HCT116 (cell line): ENCODE results near the gene SLC6A12. TPM values are rescaled to one million over a fixed set of nuclear protein-coding genes. Genes with fewer than 3 reads are reported as not detected.

Experiments used
- ATAC-seq: fragments of 200-7000 bp; cut with Tn5 transposase; 2 replicates; pipeline ENCODE4 v1.9.1; 2020; ENCODE audit warnings: mild to moderate bottlenecking, moderate library complexity
- BruUV-seq: library from RNA; stranded (reverse); fragments of 400-500 nt; replicated peaks from 2 replicates; lab custom pipeline; 2021; lab: Mats Ljungman, UMichigan
- CTCF ChIA-PET: fragments of 300-600 bp; sonication (Branson Sonifier 250); formaldehyde crosslinking; loops from one replicate; lab custom pipeline; 2021; ENCODE audit warnings: antibody characterized with exemption; lab: Charles Lee
- POLR2A ChIA-PET: fragments of 300-600, 350-600 bp; sonication (Branson Sonifier 250); formaldehyde crosslinking; loops from one replicate; lab custom pipeline; 2021; ENCODE audit warnings: antibody characterized with exemption; lab: Charles Lee
- RAD21 ChIA-PET, 2 experiments: fragments of 300-600 bp; sonication (Branson Sonifier 250); formaldehyde crosslinking; loops; one replicate each; lab custom pipeline; 2023; ENCODE audit warnings: low total read pairs in 2 of 2; ENCODE audit not compliant: uncharacterized antibody in 2 of 2, unreplicated experiment in 2 of 2, low non-redundant PET in 1 of 2; lab: Charles Lee
- DNase-seq: peaks from one replicate; pipeline ENCODE4 v3.0.0-alpha.2; 2010; ENCODE audit warnings: low read depth, low spot score
- H2AFZ ChIP-seq: fragments of 200-600 bp; shearing (Covaris generic), sonication (generic); 2 replicates; pipeline ENCODE4 v1.6.1; 2017; ENCODE audit warnings: low read depth, mixed run types, mixed read lengths, antibody characterized with exemption, low read length; ENCODE audit not compliant: poor library complexity, severe bottlenecking
- H3K27ac ChIP-seq: 2 replicates; pipeline ENCODE4 v1.5.1; 2012; ENCODE audit warnings: low read depth, low read length
- H3K27me3 ChIP-seq: fragments of 200-600 bp; sonication (generic); 2 replicates; pipeline ENCODE4 v1.6.1; 2016; ENCODE audit warnings: mixed run types, low read length, mixed read lengths; ENCODE audit not compliant: insufficient read depth
- H3K36me3 ChIP-seq, 2 experiments: fragments of 200-500 bp in 1 of 2; fragments of 200-600 bp in 1 of 2; sonication (Bioruptor generic) in 1 of 2; sonication (generic) in 1 of 2; 2 replicates each; pipeline versions ENCODE4 v1.5.1 to v1.6.1; 2014 to 2016; ENCODE audit warnings: low read length in 2 of 2, inconsistent platforms in 1 of 2, mixed read lengths in 1 of 2, mixed run types in 1 of 2; ENCODE audit not compliant: insufficient read depth in 2 of 2, control insufficient read depth in 1 of 2
- H3K4me1 ChIP-seq, 2 experiments: fragments of 200-600 bp in 1 of 2; sonication (generic) in 1 of 2; 2 replicates each; pipeline versions ENCODE4 v1.5.1 to v1.6.1; 2012 to 2017; ENCODE audit warnings: low read length in 2 of 2, inconsistent platforms in 1 of 2, mild to moderate bottlenecking in 1 of 2, mixed read lengths in 1 of 2, mixed run types in 1 of 2, moderate library complexity in 1 of 2; ENCODE audit not compliant: insufficient read depth in 2 of 2, control insufficient read depth in 1 of 2
- H3K4me2 ChIP-seq: fragments of 200-600 bp; sonication (generic); 2 replicates; pipeline ENCODE4 v1.6.1; 2017; ENCODE audit warnings: mixed run types, low read length, mixed read lengths
- H3K4me3 ChIP-seq, 2 experiments: fragments of 200-600 bp in 1 of 2; sonication (generic) in 1 of 2; replicated peaks in 1 of 2; 2 replicates each; pipeline ENCODE4 v1.5.1; 2011 to 2016; ENCODE audit warnings: low read length in 2 of 2, control low read depth in 1 of 2, low read depth in 1 of 2, mild to moderate bottlenecking in 1 of 2, mixed read lengths in 1 of 2, mixed run types in 1 of 2
- H3K79me2 ChIP-seq: fragments of 200-600 bp; sonication (generic); 2 replicates; pipeline ENCODE4 v1.6.1; 2017; ENCODE audit warnings: mild to moderate bottlenecking, mixed run types, low read length, moderate library complexity, mixed read lengths; ENCODE audit not compliant: insufficient read depth
- H3K9ac ChIP-seq: fragments of 200-600 bp; sonication (generic); 2 replicates; pipeline ENCODE4 v1.6.1; 2016; ENCODE audit warnings: low read length, mixed read lengths
- H3K9me2 ChIP-seq: fragments of 200-600 bp; sonication (generic), shearing (Covaris generic); 2 replicates; pipeline ENCODE4 v1.6.1; 2017; ENCODE audit warnings: mixed run types, mild to moderate bottlenecking, moderate library complexity; ENCODE audit not compliant: insufficient read depth
- H3K9me3 ChIP-seq, 2 experiments: fragments of 200-500 bp in 1 of 2; fragments of 200-600 bp in 1 of 2; sonication (Bioruptor generic) in 1 of 2; sonication (generic) in 1 of 2; 2 replicates each; pipeline ENCODE4 v1.6.1; 2014 to 2017; ENCODE audit warnings: low read length in 2 of 2, mixed read lengths in 2 of 2, inconsistent platforms in 1 of 2, low read depth in 1 of 2, mild to moderate bottlenecking in 1 of 2, mixed run types in 1 of 2, moderate library complexity in 1 of 2; ENCODE audit not compliant: control insufficient read depth in 1 of 2, insufficient read depth in 1 of 2
- H4K20me1 ChIP-seq: fragments of 200-600 bp; sonication (generic), shearing (Covaris generic); 2 replicates; pipeline ENCODE4 v1.6.1; 2017; ENCODE audit warnings: mixed run types, mild to moderate bottlenecking, moderate library complexity; ENCODE audit not compliant: insufficient read depth
- CEBPB ChIP-seq: IDR thresholded peaks from 2 replicates; pipeline ENCODE4 v1.6.1; 2012; ENCODE audit warnings: low read depth
- EGR1 ChIP-seq: IDR thresholded peaks from 2 replicates; pipeline ENCODE4 v1.6.1; 2012; ENCODE audit warnings: low read depth
- ELF1 ChIP-seq: IDR thresholded peaks from 2 replicates; pipeline ENCODE4 v1.6.1; 2012; ENCODE audit warnings: low read depth, borderline replicate concordance
- EZH2 ChIP-seq: fragments of 200-600 bp; sonication (generic); IDR thresholded peaks from 2 replicates; pipeline ENCODE4 v1.6.1; 2017; ENCODE audit warnings: antibody characterized with exemption, mixed run types
- EZH2phosphoT487 ChIP-seq: fragments of 200-600 bp; IDR thresholded peaks from 2 replicates; pipeline ENCODE4 v1.6.1; 2018; ENCODE audit warnings: antibody characterized with exemption, borderline replicate concordance
- FOSL1 ChIP-seq: IDR thresholded peaks from 2 replicates; pipeline ENCODE4 v1.6.1; 2012; ENCODE audit warnings: low read depth
- JUND ChIP-seq: IDR thresholded peaks from 2 replicates; pipeline ENCODE4 v1.6.1; 2012
- RAD21 ChIP-seq: IDR thresholded peaks from 2 replicates; pipeline ENCODE4 v1.6.1; 2012; ENCODE audit warnings: low read depth, mild to moderate bottlenecking
- SIN3A ChIP-seq: IDR thresholded peaks from 2 replicates; pipeline ENCODE4 v1.6.1; 2012; ENCODE audit warnings: low read depth
- SRF ChIP-seq: IDR thresholded peaks from 2 replicates; pipeline ENCODE4 v1.6.1; 2012; ENCODE audit warnings: low read depth
- YY1 ChIP-seq: IDR thresholded peaks from 2 replicates; pipeline ENCODE4 v1.6.1; 2011; ENCODE audit warnings: low read length, low read depth, moderate library complexity, mild to moderate bottlenecking; ENCODE audit not compliant: insufficient replicate concordance; ENCODE audit errors: extremely low read depth
- ZFX ChIP-seq: fragments of 450-650 bp; IDR thresholded peaks from 2 replicates; pipeline ENCODE4 v1.6.1; 2017
- ZNF274 ChIP-seq: fragments of 200-500 bp; sonication (Bioruptor generic); IDR thresholded peaks from 2 replicates; pipeline ENCODE4 v1.6.1; 2014; ENCODE audit warnings: mild to moderate bottlenecking, low read depth, low read length, inconsistent platforms
- intact Hi-C: fragments of 100-400 bp; cut with micrococcal nuclease; formaldehyde crosslinking; loops from 2 replicates; pipeline ENCODE4 v1.10.0; 2022
- total RNA-seq: library from RNA; stranded (reverse); gene quantifications from one replicate; pipeline ENCODE4 v1.2.1, GENCODE V29; 2021; ENCODE audit not compliant: unreplicated experiment
- TF ChIP-seq, protein P1 (sequence below): IDR thresholded peaks from 2 replicates; pipeline ENCODE4 v1.6.1; 2012; ENCODE audit warnings: low read depth

The SLC6A12 gene
- total RNA-seq, 1 experiment from 2014 or later = 0.64 TPM

DNA sequence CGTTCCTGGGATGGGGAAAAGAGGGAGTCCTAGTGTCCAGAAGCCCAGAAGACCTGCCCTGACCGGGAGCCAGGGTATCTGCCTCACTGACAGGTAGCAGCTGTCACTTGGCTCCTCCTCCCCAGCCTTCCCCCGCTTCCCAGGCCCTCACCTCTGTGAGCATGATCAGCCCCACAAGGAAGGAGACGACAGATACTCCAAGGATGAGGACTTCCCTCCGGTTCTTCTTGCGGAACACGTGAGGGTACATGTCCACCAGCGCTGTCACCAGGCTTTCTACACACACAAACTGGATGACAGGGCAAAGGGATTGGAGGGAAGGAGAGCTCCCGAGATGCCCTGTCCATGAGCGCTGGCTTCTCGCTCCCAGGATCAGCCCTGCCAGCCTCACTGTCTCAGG is 9.9 kb upstream of the SLC6A12 start (continued):
- TF ChIP-seq ELF1 (no peak), JUND (no peak)

DNA sequence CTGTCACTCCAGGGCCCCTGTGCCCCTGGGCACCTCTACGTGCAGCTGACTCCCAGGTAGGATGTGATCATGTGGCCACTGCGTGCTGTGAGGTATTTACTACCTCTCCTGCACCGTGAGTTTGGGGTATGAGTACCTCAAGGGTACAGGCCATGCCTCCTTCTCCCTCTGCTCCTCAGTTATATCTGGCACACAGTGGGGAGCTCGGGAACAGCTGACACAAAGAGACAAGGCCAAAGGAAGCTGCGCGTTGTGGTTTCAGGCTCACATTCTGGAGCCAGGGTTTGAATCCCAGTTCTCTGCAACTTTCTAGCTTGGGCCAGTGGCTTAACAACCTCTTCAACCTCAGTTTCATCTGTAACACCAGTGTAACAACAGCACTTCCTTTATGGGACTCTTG is 7.8 kb upstream of the SLC6A12 start:
- H3K9ac ChIP-seq = no peak overlapping the region
- H3K4me3 ChIP-seq = no peak overlapping the region
- intact Hi-C loops = no loop called here
- H3K27me3 ChIP-seq = no peaks in the 10 kb centered on the region
- ChIA-PET RAD21 (no interaction called here), POLR2A (no interaction called here), CTCF (no interaction called here)
- H2AFZ ChIP-seq = no peak overlapping the region
- no peaks in the 10 kb centered on the region for H4K20me1 ChIP-seq
- no peak for TF ChIP-seq EZH2
- TF ChIP-seq CEBPB = no peak
- TF ChIP-seq ZFX = no peak
- no peaks in the 10 kb centered on the region for H3K36me3 ChIP-seq
- no peak overlapping the region for H3K27ac ChIP-seq
- no peak overlapping the region for H3K4me2 ChIP-seq
- H3K79me2 ChIP-seq = no peaks in the 10 kb centered on the region
- no peak for DNase-seq
- H3K9me3 ChIP-seq = no peaks in the 10 kb centered on the region
- BruUV-seq = no TSS peak
- H3K4me1 ChIP-seq = peaks cover 0 to 6% of the 10 kb centered on the region in 2 experiments; a peak in 1 of 4 replicates
- H3K9me2 ChIP-seq = no peaks in the 10 kb centered on the region
- ATAC-seq = no peak

DNA sequence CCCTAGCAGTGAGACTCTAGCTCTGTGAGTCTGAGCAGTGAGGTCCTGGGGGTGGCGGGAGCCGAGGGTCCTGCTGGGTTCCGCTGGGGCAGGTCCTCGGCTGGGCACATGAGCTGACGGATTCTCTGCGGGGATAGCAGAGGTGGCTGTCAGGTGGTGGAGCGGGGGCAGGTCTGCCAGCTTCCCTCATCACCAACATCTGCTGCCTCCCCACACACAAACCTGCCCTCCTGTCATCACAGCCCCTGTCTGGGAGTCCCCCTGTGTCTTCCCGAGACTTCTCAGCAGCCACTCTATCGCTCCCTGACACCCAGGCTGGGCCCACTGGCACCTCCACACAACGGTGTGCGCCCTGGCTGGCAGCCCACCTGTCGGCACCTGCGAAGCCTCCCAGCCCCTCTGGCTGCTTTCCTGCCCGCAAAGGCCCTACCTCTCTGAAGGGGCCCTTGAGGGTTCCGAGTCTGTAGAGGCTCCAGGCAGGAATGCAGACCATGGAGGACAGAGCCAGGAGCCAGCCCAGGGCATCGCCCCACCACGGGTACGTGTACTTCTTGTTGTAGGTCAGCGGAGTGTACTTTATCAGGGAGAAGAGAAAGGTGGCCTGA is 7.1 kb upstream of the SLC6A12 start:
- Histone ChIP-seq H3K4me3 (no peak overlapping the region), H3K9me2 (no peaks in the 10 kb centered on the region), H3K79me2 (no peaks in the 10 kb centered on the region), H3K9ac (no peak overlapping the region), H3K27ac (no peak overlapping the region), H3K4me2 (no peak overlapping the region), H3K36me3 (no peaks in the 10 kb centered on the region), H3K4me1 (peaks cover 0 to 6% of the 10 kb centered on the region in 2 experiments; a peak in 1 of 4 replicates), H2AFZ (no peak overlapping the region), H3K9me3 (no peaks in the 10 kb centered on the region), H4K20me1 (no peaks in the 10 kb centered on the region), H3K27me3 (no peaks in the 10 kb centered on the region)
- ChIA-PET CTCF (no interaction called here), RAD21 (no interaction called here), POLR2A (no interaction called here)
- DNase-seq (no peak), ATAC-seq (no peak)
- BruUV-seq = no TSS peak
- intact Hi-C loops = no loop called here
- TF ChIP-seq, protein P1, sequence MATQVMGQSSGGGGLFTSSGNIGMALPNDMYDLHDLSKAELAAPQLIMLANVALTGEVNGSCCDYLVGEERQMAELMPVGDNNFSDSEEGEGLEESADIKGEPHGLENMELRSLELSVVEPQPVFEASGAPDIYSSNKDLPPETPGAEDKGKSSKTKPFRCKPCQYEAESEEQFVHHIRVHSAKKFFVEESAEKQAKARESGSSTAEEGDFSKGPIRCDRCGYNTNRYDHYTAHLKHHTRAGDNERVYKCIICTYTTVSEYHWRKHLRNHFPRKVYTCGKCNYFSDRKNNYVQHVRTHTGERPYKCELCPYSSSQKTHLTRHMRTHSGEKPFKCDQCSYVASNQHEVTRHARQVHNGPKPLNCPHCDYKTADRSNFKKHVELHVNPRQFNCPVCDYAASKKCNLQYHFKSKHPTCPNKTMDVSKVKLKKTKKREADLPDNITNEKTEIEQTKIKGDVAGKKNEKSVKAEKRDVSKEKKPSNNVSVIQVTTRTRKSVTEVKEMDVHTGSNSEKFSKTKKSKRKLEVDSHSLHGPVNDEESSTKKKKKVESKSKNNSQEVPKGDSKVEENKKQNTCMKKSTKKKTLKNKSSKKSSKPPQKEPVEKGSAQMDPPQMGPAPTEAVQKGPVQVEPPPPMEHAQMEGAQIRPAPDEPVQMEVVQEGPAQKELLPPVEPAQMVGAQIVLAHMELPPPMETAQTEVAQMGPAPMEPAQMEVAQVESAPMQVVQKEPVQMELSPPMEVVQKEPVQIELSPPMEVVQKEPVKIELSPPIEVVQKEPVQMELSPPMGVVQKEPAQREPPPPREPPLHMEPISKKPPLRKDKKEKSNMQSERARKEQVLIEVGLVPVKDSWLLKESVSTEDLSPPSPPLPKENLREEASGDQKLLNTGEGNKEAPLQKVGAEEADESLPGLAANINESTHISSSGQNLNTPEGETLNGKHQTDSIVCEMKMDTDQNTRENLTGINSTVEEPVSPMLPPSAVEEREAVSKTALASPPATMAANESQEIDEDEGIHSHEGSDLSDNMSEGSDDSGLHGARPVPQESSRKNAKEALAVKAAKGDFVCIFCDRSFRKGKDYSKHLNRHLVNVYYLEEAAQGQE = no peak
- TF ChIP-seq FOSL1 (no peak), SRF (no peak), SIN3A (no peak), EZH2phosphoT487 (no peak), ZNF274 (no peak), RAD21 (no peak), EGR1 (no peak), YY1 (no peak)
